ENCODE data around the gene GBA3.

The GBA3 gene

DNA sequence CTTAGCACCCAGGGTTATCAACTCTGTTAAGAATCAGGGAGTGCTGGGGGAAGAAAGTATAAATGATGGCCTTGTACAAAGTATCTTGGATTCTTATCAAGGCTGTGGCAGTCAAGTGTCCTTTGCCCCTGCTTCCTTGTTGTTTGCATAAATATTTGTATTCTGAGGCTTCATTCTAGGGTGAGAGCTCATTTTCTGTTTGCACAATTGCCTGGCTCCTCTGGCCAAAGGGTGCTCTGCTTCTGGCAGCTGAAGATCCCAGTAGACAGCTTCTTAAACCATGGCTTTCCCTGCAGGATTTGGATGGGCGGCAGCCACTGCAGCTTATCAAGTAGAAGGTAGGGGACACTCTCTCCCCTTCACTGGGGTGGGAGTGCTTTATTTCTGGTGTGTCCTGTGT lies at the start of gene GBA3:
Gene GBA3 (plus strand): TSS at position 202 of the 400 bp plus-strand sequence.
- DNase-seq (ENCODE audit: low read depth), result no peak

DNA sequence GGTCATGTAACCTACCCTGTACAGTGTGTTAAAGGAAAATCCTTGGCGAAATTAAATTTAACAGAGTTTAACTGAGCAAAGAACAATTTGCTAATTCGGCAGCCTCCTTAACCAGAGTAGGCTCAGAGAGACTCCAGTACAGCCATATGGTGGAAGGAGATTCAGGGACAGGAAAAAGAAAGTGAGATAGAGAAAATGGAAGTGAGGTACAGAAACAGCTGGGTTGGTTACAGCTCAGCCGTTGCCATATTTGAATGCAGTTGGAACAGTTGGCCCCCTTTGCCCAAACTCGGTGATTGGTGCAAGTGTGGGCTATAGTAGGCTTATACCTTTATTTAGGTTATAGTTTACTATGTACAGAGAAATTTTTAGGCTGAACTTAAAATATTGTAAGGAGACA lies 48.8 kb upstream of the GBA3 start:
- no peak for DNase-seq (ENCODE audit: low read depth)

DNA sequence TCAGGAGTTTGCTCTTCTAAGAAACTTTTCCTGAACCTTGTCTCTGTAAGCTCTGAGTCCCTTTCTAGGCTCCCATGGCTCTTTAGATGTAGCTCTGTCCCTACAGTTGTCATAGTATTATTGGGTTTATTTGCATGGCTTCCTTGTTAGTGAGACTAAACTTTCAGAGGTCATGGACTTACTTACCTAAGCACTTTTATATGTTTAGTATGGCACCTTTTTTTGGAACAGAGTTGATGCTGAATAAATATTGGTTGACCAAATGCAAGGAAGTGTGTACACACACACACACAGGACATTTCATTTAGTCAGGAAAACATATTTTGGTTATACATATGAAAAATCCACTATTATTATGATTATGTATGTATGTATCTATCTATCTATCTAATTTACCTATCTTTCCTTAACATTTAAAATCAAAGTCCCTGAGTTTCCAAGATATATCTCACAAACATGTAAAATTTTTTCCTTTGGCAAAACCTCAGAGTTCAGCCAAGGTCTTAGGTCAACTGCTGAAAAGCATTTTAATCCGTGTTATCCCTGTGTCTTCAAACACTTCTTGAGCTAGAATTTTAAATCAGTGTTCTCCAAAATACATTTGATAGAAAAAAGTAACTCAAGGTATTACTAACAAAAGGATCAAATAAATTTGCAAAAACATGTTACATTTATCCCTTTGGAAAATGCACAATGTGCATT lies 47.1 kb upstream of the GBA3 start:
- no peak for DNase-seq (ENCODE audit: low read depth)

DNA sequence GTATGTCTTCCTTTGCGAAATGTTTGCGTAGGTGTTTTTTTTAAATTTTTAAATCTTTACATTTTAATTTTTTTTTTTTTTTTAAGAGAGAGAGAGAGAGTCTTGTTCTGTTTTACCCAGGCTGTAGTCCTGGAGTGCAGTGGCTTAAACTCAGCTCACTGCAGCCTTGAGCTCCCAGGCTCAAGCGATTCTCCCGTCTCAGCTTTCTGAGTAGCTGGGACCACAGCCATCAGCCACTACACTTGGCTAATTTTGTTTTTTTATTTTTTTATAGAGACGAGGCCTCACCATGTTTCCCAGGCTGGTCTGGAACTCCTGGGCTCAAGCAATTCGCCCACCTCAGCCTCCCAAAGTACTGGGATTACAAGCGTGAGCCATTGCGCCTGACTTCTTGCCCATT lies 43.7 kb upstream of the GBA3 start:
- no peak for DNase-seq (ENCODE audit: low read depth)

DNA sequence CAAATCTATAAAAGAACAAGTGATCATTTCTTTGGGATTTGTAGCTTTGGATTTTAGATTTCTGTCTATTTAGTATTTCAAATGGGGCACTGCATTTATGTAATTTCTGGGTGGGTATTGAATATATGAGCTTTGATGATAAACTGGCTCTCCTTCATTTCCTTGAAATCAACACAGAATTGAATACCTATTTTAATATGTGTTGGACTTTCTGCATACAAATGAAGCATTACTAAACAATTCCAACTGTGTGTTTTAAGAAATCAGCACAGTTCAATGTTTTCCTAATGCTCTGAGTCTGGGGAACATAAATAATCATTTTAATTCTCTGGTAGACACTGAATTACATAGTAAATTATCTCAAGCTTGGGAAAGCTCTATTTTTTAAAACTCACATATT lies 42.0 kb upstream of the GBA3 start:
- no peak for DNase-seq (ENCODE audit: low read depth)

- no peak for DNase-seq (ENCODE audit: low read depth)
Measured at GRCh38 chr4:22653752-22654151, 39.0 kb upstream of the GBA3 start.

DNA sequence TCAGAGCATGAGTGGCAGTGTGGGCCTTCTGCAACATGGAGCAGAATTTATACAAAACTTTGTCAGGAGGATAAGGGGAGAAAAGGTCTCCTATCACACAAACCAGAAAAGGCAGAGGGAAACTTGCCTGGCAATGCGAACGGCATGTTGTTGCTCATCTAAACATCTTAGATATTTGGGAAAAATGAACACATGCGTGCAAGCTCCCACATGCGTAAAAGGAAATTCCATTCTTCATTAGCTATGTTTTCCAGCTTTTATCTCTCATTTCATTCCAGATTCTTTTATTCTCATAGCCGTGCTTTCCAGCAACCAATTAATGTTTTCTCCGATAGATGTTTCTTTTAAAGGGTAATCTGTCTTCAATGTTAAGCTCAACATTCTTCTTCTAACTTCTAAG lies 31.3 kb upstream of the GBA3 start:
- DNase-seq (ENCODE audit: low read depth), result no peak

DNA sequence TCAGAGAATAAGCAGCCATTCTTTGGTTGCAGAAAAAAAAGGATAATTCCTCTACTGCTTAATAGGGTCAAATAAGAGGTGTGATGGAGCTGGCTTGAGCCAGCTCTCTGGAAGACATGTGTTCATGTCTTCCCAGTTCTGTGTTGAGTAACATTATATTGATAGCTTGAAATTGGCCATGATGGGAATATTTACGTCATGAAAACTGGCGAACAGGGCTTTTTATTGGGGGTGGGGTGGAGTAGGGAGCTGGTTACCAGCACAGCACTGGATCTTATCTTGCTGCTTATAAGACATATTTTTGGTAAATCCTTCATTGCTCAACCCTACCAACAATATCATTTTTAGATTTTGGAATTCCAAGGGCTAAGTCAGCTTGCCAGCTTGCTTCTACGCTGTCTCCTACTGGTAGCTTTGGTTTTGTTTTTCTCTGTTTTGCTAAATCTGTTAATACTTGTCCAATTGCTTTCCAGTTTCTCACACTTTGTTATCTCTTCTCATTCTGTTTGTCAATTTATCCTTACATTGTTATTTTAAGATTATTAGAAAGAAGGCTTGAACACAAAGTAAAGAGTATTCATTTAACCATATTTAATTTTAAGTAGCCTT lies 25.3 kb upstream of the GBA3 start:
- DNase-seq (ENCODE audit: low read depth), result no peak

- DNase-seq (ENCODE audit: low read depth), result peak; percentile 64
Measured at GRCh38 chr4:22668301-22668700, 24.4 kb upstream of the GBA3 start.

GRCh38 chr4:22668702-22669101 lies 24.0 kb upstream of the GBA3 start:
- no peak for DNase-seq (ENCODE audit: low read depth)

GRCh38 chr4:22670956-22671355 lies 21.8 kb upstream of the GBA3 start:
- no peak for DNase-seq (ENCODE audit: low read depth)

GRCh38 chr4:22672519-22672918 lies 20.2 kb upstream of the GBA3 start:
- no peak for DNase-seq (ENCODE audit: low read depth)

DNA sequence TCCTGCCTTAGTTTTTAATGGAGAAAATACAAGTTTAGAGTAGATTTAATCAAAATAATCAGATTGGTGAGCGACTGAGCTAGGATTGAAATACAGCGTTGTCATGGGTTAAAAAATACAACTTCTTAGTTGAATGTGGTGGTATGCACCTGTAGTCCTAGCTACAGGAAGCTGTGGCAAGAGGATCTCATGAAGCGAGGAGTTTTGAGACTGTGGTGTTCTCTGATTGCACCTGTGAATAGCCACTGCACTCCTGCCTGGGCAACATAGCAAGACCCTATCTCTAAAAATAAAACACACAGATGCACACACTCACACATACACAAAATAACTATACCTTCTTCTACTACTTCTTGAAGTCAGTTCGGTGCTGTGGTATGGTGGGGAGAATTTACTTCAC lies 19.8 kb upstream of the GBA3 start:
- DNase-seq (ENCODE audit: low read depth), result no peak

GRCh38 chr4:22674700-22675099 lies 18.0 kb upstream of the GBA3 start:
- DNase-seq (ENCODE audit: low read depth), result no peak

- DNase-seq (ENCODE audit: low read depth), result no peak
Measured at GRCh38 chr4:22676063-22676462, 16.7 kb upstream of the GBA3 start.

DNA sequence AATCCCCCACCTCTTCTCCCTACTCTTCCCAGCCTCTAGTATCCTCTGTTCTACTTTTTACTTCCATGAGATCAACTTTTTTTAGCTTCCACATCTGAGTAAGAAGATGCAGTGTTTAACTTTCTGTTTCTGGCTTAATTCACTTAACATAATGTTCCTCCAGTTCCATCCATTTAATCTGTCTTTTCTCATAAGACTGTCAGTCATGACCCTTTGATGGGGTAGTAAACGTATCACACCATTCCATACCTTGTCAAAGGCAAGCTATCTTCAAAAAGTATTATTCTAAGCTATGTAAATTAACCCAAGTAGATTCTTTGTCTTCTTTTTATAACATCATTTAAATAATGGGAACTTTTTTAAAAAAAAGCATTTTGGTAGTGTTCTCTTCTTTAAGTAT lies 15.0 kb upstream of the GBA3 start:
- DNase-seq (ENCODE audit: low read depth), result no peak

DNA sequence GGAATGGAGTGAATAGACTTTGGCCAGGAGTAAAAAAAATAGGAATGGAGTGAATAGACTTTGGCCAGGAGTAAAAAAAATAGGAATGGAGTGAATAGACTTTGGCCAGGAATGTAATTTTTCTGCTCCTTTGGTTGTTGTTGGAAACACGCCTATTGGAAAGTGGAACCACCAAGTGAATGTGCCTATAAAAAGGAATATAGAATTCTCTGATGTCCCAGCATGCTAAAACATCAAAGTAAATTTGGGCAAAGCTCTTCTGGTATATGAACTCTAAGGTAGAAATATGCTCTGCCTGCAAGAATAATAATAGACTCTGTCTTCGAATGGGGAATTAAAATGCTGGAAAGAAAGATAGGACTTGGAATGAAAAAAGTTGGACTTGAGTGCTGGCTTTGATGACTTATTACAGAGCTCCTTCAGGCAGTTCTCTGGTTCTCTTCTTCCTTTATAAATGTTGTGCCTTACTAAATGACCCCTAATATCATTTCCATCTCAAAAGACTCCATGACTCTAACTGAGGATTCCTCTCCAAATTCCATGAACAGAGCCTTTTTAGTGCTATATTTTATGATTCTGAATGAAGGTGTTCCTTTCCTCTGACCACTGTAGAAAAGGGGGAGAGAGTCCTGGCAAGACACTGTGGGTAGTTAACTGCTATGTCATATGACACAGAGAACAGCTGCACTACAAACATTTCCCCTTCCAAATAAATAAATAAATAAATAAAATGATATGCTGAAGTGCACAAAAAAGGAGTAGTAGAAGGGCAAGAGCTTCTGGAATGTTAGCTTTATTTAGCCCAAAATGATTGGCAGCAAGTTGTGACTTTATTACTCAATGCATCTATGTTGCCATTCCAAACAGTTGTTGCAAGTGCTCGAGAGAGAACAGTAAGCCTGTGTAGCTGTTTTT lies 13.5 kb upstream of the GBA3 start:
- no peak for DNase-seq (ENCODE audit: low read depth)

DNA sequence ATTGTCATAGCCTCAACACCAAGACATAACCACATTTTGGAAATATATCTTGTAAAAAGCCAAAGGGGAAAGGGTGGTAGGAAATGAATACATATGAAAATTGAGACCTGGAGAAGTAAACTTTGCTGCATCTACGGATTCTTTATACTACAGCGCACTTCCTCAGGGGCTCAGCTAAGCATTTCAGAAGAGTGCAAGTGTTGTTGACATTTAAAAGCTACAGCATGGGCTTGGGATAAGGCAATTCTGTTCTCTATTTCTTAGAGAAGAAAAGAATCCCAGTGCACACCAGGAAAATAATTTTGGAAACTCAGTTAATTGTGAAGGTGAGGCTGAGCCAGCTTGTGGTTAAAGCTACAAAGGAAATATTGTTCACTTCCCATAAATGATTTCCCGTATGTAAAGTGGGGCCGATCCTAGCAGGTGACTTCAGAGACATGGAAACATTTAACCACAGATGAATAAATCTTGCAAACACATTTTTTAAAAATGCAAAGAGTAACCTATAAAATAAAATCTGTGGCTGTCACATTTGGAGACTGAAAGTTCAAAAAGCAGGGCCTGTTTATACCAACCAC lies 12.6 kb upstream of the GBA3 start:
- no peak for DNase-seq (ENCODE audit: low read depth)

- DNase-seq (ENCODE audit: low read depth), result no peak
Measured at GRCh38 chr4:22683726-22684125, 9.0 kb upstream of the GBA3 start.

DNA sequence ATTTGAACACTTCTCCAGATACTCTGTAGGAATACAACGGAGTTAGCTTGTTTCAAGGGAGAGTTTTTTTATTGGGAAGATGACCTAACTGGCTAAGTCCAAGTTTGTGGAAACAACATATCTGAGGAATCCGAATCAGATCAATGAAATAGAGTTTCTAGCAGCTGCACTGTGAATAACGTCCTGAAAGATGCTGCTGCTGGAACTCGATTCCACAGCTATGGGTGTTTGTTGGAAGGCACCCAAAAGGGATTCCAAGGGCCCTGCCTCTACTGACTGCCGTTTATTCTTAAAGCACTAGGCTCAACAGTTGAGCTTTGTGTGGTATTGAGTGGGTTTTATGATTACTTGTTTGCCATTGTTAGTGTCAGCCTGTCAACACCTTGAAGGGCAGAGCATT lies 6.6 kb upstream of the GBA3 start:
- no peak for DNase-seq (ENCODE audit: low read depth)

GRCh38 chr4:22688236-22688635 lies 4.5 kb upstream of the GBA3 start:
- DNase-seq (ENCODE audit: low read depth), result no peak

- DNase-seq (ENCODE audit: low read depth), result no peak
Measured at GRCh38 chr4:22689428-22689827, 3.3 kb upstream of the GBA3 start.

DNA sequence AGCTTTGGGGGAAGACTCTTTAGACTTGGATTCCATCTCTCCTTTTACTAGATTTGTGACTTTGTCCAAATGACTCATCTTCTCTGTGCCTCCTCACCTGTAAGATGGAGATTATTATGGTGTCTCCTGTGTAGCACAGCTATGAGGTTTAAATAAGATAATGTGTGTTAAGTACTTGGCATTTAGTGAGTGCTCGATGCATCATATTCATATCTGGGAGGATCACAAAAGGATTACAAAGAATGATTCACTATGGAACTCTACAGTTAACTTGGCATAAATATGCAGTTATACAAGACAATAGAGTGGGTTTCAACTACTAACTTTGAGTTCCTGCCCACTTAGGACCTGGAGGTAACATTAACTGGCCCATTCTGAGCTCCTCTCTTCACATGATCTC lies 2.3 kb downstream of the GBA3 start:
- DNase-seq (ENCODE audit: low read depth), result no peak

Data from fibroblast of the conjunctiva (primary cell).